CD4-positive, alpha-beta memory T cell (primary cell): ENCODE measurements around the gene SAMD1. TPM values are rescaled to one million over a fixed set of nuclear protein-coding genes. Genes with fewer than 3 reads are reported as not detected.

Experiments
- CTCF ChIA-PET: fragments of 350-600 bp; sonication (Branson Sonifier 250); formaldehyde crosslinking; loops from one replicate; lab custom pipeline; 2021; ENCODE audit warnings: inconsistent platforms; ENCODE audit not compliant: partially characterized antibody; lab: Charles Lee
- POLR2A ChIA-PET: fragments of 350-600 bp; sonication (Branson Sonifier 250); formaldehyde crosslinking; loops from one replicate; lab custom pipeline; 2021; ENCODE audit not compliant: partially characterized antibody; lab: Charles Lee
- DNase-seq, 5 donors: peaks; one replicate each; pipeline versions ENCODE4 v3.0.0 to v3.0.0-alpha.2; 2020 to 2022; ENCODE audit warnings: mixed read lengths in 1 of 5
- H3K27ac ChIP-seq: one replicate; pipeline ENCODE4 v1.7.0; 2013; ENCODE audit warnings: low read depth, low read length
- H3K27me3 ChIP-seq: 2 replicates; pipeline ENCODE4 v1.7.0; 2013; ENCODE audit warnings: mild to moderate bottlenecking, low read length, moderate library complexity; ENCODE audit not compliant: insufficient read depth
- H3K36me3 ChIP-seq: 2 replicates; pipeline ENCODE4 v1.7.0; 2013; ENCODE audit warnings: mild to moderate bottlenecking, low read length, moderate library complexity; ENCODE audit not compliant: insufficient read depth
- H3K4me1 ChIP-seq: 2 replicates; pipeline ENCODE4 v1.7.0; 2013; ENCODE audit warnings: mild to moderate bottlenecking, low read length, moderate library complexity; ENCODE audit not compliant: insufficient read depth
- H3K4me3 ChIP-seq, 2 donors: one replicate each; pipeline ENCODE4 v1.7.0; 2013; ENCODE audit warnings: low read length in 2 of 2, mild to moderate bottlenecking in 1 of 2
- H3K9me3 ChIP-seq, 2 donors: one replicate each; pipeline ENCODE4 v1.7.0; 2013; ENCODE audit warnings: low read length in 2 of 2, control low read depth in 1 of 2; ENCODE audit not compliant: control insufficient read depth in 1 of 2
- H3K27ac Mint-ChIP-seq, 7 donors: one replicate each; pipeline ENCODE4 v1.8.0; 2020 to 2021; ENCODE audit warnings: mixed read lengths in 7 of 7, mild to moderate bottlenecking in 6 of 7, inconsistent platforms in 3 of 7, moderate library complexity in 3 of 7
- H3K27me3 Mint-ChIP-seq, 2 donors: one replicate each; pipeline ENCODE4 v1.8.0; 2020 to 2021; ENCODE audit warnings: mixed read lengths in 2 of 2
- H3K36me3 Mint-ChIP-seq, 2 donors: one replicate each; pipeline ENCODE4 v1.8.0; 2020 to 2021; ENCODE audit warnings: mixed read lengths in 2 of 2, inconsistent platforms in 1 of 2, mild to moderate bottlenecking in 1 of 2
- H3K4me1 Mint-ChIP-seq, 4 donors: one replicate each; pipeline ENCODE4 v1.8.0; 2020 to 2021; ENCODE audit warnings: mixed read lengths in 4 of 4, mild to moderate bottlenecking in 1 of 4
- H3K4me3 Mint-ChIP-seq, 8 donors: one replicate each; pipeline ENCODE4 v1.8.0; 2020 to 2021; ENCODE audit warnings: mixed read lengths in 8 of 8, mild to moderate bottlenecking in 7 of 8, moderate library complexity in 6 of 8, inconsistent platforms in 3 of 8
- H3K9me3 Mint-ChIP-seq, 8 donors: one replicate each; pipeline ENCODE4 v1.8.0; 2020 to 2021; ENCODE audit warnings: mixed read lengths in 8 of 8, mild to moderate bottlenecking in 5 of 8, inconsistent platforms in 3 of 8, moderate library complexity in 1 of 8
- intact Hi-C: fragments of 100-400 bp; cut with micrococcal nuclease; formaldehyde crosslinking; loops from one replicate; pipeline ENCODE4 v1.15.1; 2023
- polyA plus RNA-seq, 2 donors: library from polyadenylated mRNA; unstranded; fragments of 300-500 nt; fragmentation: Illumina TruSeq; gene quantifications; one replicate each; pipeline ENCODE4 v1.2.3, GENCODE V29; 2021
- total RNA-seq, 2 experiments: library from RNA; stranded (reverse); gene quantifications; one replicate each; pipeline ENCODE4 v1.2.3, GENCODE V29; 2021

SAMD1 gene
- total and polyA plus RNA-seq, 4 experiments from 2014 or later, result 0.16 to 43.3 (median 19.5) TPM

GRCh38 chr19:14091081-14091812, 696 bp upstream of the SAMD1 start:
- POLR2A ChIA-PET, result interaction anchor here (0.9 to 4.1 kb wide), 11 partner anchors 9 to 211 kb away, joined by 3 to 25 read pairs (median 3); partner anchors contain the start of genes ASF1B, IL27RA, PRKACA and RFX1
- intact Hi-C loops, result loop anchor here (1.0 to 5.0 kb wide), 5 partner anchors 18 to 211 kb away; partner anchors contain the start of genes ADGRL1, DCAF15 and MISP3
- peaks cover 0 to 17% (median 0%) of the 10 kb centered on the region in 8 donors for H3K9me3 Mint-ChIP-seq
- CTCF ChIA-PET, result interaction anchor here (1.5 kb wide), 2 partner anchors 10 to 18 kb away, joined by 4 to 5 read pairs; no protein-coding TSS in a partner anchor
- peak overlapping the region; percentile 99 to 100 (median 100) for H3K4me3 Mint-ChIP-seq
- DNase-seq, result peak; percentile 79 to 84 (median 80)
- H3K27ac Mint-ChIP-seq, result peak overlapping the region; percentile 95 to 100 (median 99)
- H3K27me3 ChIP-seq, result no peaks in the 10 kb centered on the region
- H3K27ac ChIP-seq, result peak overlapping the region; percentile 72
- no peaks in the 10 kb centered on the region for H3K36me3 ChIP-seq
- peaks cover 0 to 5% of the 10 kb centered on the region in 2 donors for H3K9me3 ChIP-seq
- H3K27me3 Mint-ChIP-seq, result peaks cover 0 to 2% of the 10 kb centered on the region in 2 donors
- H3K4me3 ChIP-seq, result peak overlapping the region; percentile 86 to 88
- H3K4me1 ChIP-seq, result peaks cover 14% of the 10 kb centered on the region
- H3K4me1 Mint-ChIP-seq, result peaks cover 10 to 28% (median 21%) of the 10 kb centered on the region in 4 donors
- peaks cover 4 to 19% of the 10 kb centered on the region in 2 donors for H3K36me3 Mint-ChIP-seq

GRCh38 chr19:14089662-14090508, 666 bp downstream of the SAMD1 start:
- ChIA-PET CTCF (interaction anchor here (0.8 to 1.2 kb wide), 2 partner anchors 17 to 46 kb away, joined by 3 to 4 read pairs; partner anchors contain the start of gene ASF1B), POLR2A (interaction anchor here (0.6 to 3.6 kb wide), 7 partner anchors 8 to 127 kb away, joined by 3 to 24 read pairs (median 7); partner anchors contain the start of genes ASF1B, IL27RA and PRKACA)
- Histone ChIP-seq H3K27me3 (no peaks in the 10 kb centered on the region), H3K36me3 (no peaks in the 10 kb centered on the region), H3K4me3 (no peak overlapping the region), H3K27ac (no peak overlapping the region), H3K9me3 (peaks cover 0 to 5% of the 10 kb centered on the region in 2 donors), H3K4me1 (peaks cover 14% of the 10 kb centered on the region)
- peak; percentile 34 to 57 (median 42) for DNase-seq
- Mint-ChIP-seq H3K4me1 (peaks cover 12 to 27% (median 21%) of the 10 kb centered on the region in 4 donors), H3K27me3 (peaks cover 0 to 2% of the 10 kb centered on the region in 2 donors), H3K4me3 (peak overlapping the region; percentile 54 to 92 (median 85)), H3K27ac (peak overlapping the region; percentile 54 to 97 (median 90)), H3K9me3 (peaks cover 0 to 17% (median 0%) of the 10 kb centered on the region in 8 donors), H3K36me3 (peaks cover 4 to 19% of the 10 kb centered on the region in 2 donors)
- intact Hi-C loops, result loop anchor here (1.0 to 5.0 kb wide), 4 partner anchors 9 to 117 kb away; partner anchors contain the start of genes ADGRL1, MISP3 and PRKACA

GRCh38 chr19:14089412-14089661, 1.2 kb downstream of the SAMD1 start:
- Histone ChIP-seq H3K36me3 (no peaks in the 10 kb centered on the region), H3K27me3 (no peaks in the 10 kb centered on the region), H3K27ac (no peak overlapping the region), H3K4me1 (peaks cover 14% of the 10 kb centered on the region), H3K4me3 (no peak overlapping the region), H3K9me3 (peaks cover 0 to 5% of the 10 kb centered on the region in 2 donors)
- Mint-ChIP-seq H3K4me3 (peak overlapping the region; percentile 54 to 92 (median 85)), H3K9me3 (peaks cover 0 to 14% (median 0%) of the 10 kb centered on the region in 8 donors), H3K4me1 (peaks cover 10 to 23% (median 17%) of the 10 kb centered on the region in 4 donors), H3K36me3 (peaks cover 4 to 16% of the 10 kb centered on the region in 2 donors), H3K27me3 (peaks cover 0 to 2% of the 10 kb centered on the region in 2 donors), H3K27ac (peak overlapping the region; percentile 54 to 97 (median 90))
- ChIA-PET CTCF (interaction anchor here (0.8 to 1.2 kb wide), 2 partner anchors 16 to 47 kb away, joined by 3 to 4 read pairs; partner anchors contain the start of gene ASF1B), POLR2A (interaction anchor here (1.3 to 2.1 kb wide), 4 partner anchors 8 to 58 kb away, joined by 3 to 10 read pairs (median 8); partner anchors contain the start of genes IL27RA and PRKACA)
- intact Hi-C loops, result no loop called here
- no peak for DNase-seq

GRCh38 chr19:14088634-14089411, 1.7 kb downstream of the SAMD1 start:
- Histone ChIP-seq H3K9me3 (peaks cover 0 to 5% of the 10 kb centered on the region in 2 donors), H3K27me3 (no peaks in the 10 kb centered on the region), H3K27ac (no peak overlapping the region), H3K4me3 (no peak overlapping the region), H3K4me1 (peaks cover 14% of the 10 kb centered on the region), H3K36me3 (no peaks in the 10 kb centered on the region)
- Mint-ChIP-seq H3K27ac (peak overlapping the region; percentile 54 to 97 (median 90)), H3K4me3 (peak overlapping the region; percentile 54 to 92 (median 85)), H3K36me3 (peaks cover 4 to 16% of the 10 kb centered on the region in 2 donors), H3K4me1 (peaks cover 10 to 23% (median 17%) of the 10 kb centered on the region in 4 donors), H3K27me3 (peaks cover 0 to 2% of the 10 kb centered on the region in 2 donors), H3K9me3 (peaks cover 0 to 11% (median 0%) of the 10 kb centered on the region in 8 donors)
- DNase-seq, result no peak
- POLR2A ChIA-PET, result interaction anchor here (1.3 to 2.1 kb wide), 4 partner anchors 7 to 57 kb away, joined by 3 to 10 read pairs (median 8); partner anchors contain the start of genes IL27RA and PRKACA
- CTCF ChIA-PET, result interaction anchor here (0.8 to 1.2 kb wide), 2 partner anchors 15 to 47 kb away, joined by 3 to 4 read pairs; partner anchors contain the start of gene ASF1B
- intact Hi-C loops, result no loop called here

GRCh38 chr19:14086098-14086497, 4.5 kb downstream of the SAMD1 start:
- H3K4me3 Mint-ChIP-seq, result no peak overlapping the region
- peaks cover 7 to 31% (median 17%) of the 10 kb centered on the region in 4 donors for H3K4me1 Mint-ChIP-seq
- CTCF ChIA-PET, result no interaction called here
- H3K4me3 ChIP-seq, result no peak overlapping the region
- no peak for DNase-seq
- intact Hi-C loops, result no loop called here
- H3K4me1 ChIP-seq, result peaks cover 17% of the 10 kb centered on the region
- peak overlapping the region in 1 of 7 donors; percentile 97 for H3K27ac Mint-ChIP-seq
- H3K27me3 ChIP-seq, result no peaks in the 10 kb centered on the region
- no peaks in the 10 kb centered on the region for H3K36me3 ChIP-seq
- H3K36me3 Mint-ChIP-seq, result peaks cover 4 to 9% of the 10 kb centered on the region in 2 donors
- H3K27ac ChIP-seq, result no peak overlapping the region
- H3K9me3 ChIP-seq, result no peaks in the 10 kb centered on the region
- H3K27me3 Mint-ChIP-seq, result no peaks in the 10 kb centered on the region
- no peaks in the 10 kb centered on the region for H3K9me3 Mint-ChIP-seq
- POLR2A ChIA-PET, result no interaction called here
